H9 (cell line): ENCODE data around the gene TEX261. TPM values are rescaled to one million over a fixed set of nuclear protein-coding genes. Genes with fewer than 3 reads are reported as not detected.

Experiments
- DNase-seq: peaks from one replicate; pipeline ENCODE4 v3.0.0-alpha.2; 2017
- H2AFZ ChIP-seq: one replicate; pipeline ENCODE4 v1.6.1; 2013; ENCODE audit warnings: mild to moderate bottlenecking, low read length, control low read depth, moderate library complexity
- H2AK5ac ChIP-seq: 2 replicates; pipeline ENCODE4 v1.6.1; 2013; ENCODE audit warnings: low read length, control low read depth, mixed read lengths; ENCODE audit not compliant: insufficient read length
- H2BK120ac ChIP-seq: one replicate; pipeline ENCODE4 v1.6.1; 2013; ENCODE audit warnings: low read depth, mild to moderate bottlenecking, low read length, control low read depth, inconsistent platforms; ENCODE audit not compliant: poor library complexity, severe bottlenecking
- H2BK12ac ChIP-seq: 2 replicates; pipeline ENCODE4 v1.6.1; 2013; ENCODE audit warnings: low read length, control low read depth, mixed read lengths, low read depth; ENCODE audit not compliant: insufficient read length
- H2BK15ac ChIP-seq: 2 replicates; pipeline ENCODE4 v1.6.1; 2013; ENCODE audit warnings: low read depth, low read length, control low read depth
- H2BK20ac ChIP-seq: one replicate; pipeline ENCODE4 v1.6.1; 2013; ENCODE audit warnings: low read depth, mild to moderate bottlenecking, low read length, control low read depth, inconsistent platforms; ENCODE audit not compliant: poor library complexity, severe bottlenecking
- H2BK5ac ChIP-seq: 2 replicates; pipeline ENCODE4 v1.6.1; 2013; ENCODE audit warnings: low read length, control low read depth, mixed read lengths; ENCODE audit not compliant: insufficient read length
- H3K14ac ChIP-seq: 2 replicates; pipeline ENCODE4 v1.6.1; 2013; ENCODE audit warnings: low read length, control low read depth; ENCODE audit not compliant: insufficient read depth
- H3K18ac ChIP-seq: 2 replicates; pipeline ENCODE4 v1.6.1; 2013; ENCODE audit warnings: low read depth, mild to moderate bottlenecking, mixed read lengths, low read length, control low read depth; ENCODE audit not compliant: insufficient read length
- H3K23ac ChIP-seq: 2 replicates; pipeline ENCODE4 v1.6.1; 2013; ENCODE audit warnings: low read length, control low read depth, mixed read lengths, low read depth; ENCODE audit not compliant: insufficient read length
- H3K23me2 ChIP-seq: 2 replicates; pipeline ENCODE4 v1.6.1; 2013; ENCODE audit warnings: low read depth, mild to moderate bottlenecking, mixed read lengths, low read length, control low read depth; ENCODE audit not compliant: insufficient read length, poor library complexity, severe bottlenecking
- H3K27ac ChIP-seq: 2 replicates; pipeline ENCODE4 v1.5.1; 2013; ENCODE audit warnings: low read length, control low read depth, mixed read lengths, low read depth; ENCODE audit not compliant: insufficient read length
- H3K27me3 ChIP-seq: 2 replicates; pipeline ENCODE4 v1.6.1; 2013; ENCODE audit warnings: low read length, control low read depth, inconsistent platforms; ENCODE audit not compliant: insufficient read depth
- H3K4ac ChIP-seq: 2 replicates; pipeline ENCODE4 v1.6.1; 2013; ENCODE audit warnings: low read depth, mild to moderate bottlenecking, control low read depth, inconsistent platforms, low read length, moderate library complexity
- H3K4me1 ChIP-seq: 2 replicates; pipeline ENCODE4 v1.6.1; 2013; ENCODE audit warnings: low read length, control low read depth, inconsistent platforms; ENCODE audit not compliant: insufficient read depth
- H3K4me2 ChIP-seq: 2 replicates; pipeline ENCODE4 v1.6.1; 2013; ENCODE audit warnings: low read length, control low read depth, mixed read lengths; ENCODE audit not compliant: insufficient read length, insufficient read depth
- H3K56ac ChIP-seq: 2 replicates; pipeline ENCODE4 v1.6.1; 2013; ENCODE audit warnings: low read depth, mild to moderate bottlenecking, mixed read lengths, low read length, control low read depth; ENCODE audit not compliant: insufficient read length
- H3K79me1 ChIP-seq: 2 replicates; pipeline ENCODE4 v1.6.1; 2013; ENCODE audit warnings: low read depth, mild to moderate bottlenecking, moderate library complexity, low read length, control low read depth, inconsistent platforms; ENCODE audit not compliant: insufficient read depth, poor library complexity, severe bottlenecking
- H3K79me2 ChIP-seq: 2 replicates; pipeline ENCODE4 v1.6.1; 2013; ENCODE audit warnings: low read length, control low read depth, inconsistent platforms; ENCODE audit not compliant: insufficient read depth
- H3K9ac ChIP-seq: 2 replicates; pipeline ENCODE4 v1.6.1; 2013; ENCODE audit warnings: low read length, control low read depth, mixed read lengths; ENCODE audit not compliant: insufficient read length; ENCODE audit errors: extremely low read depth
- H3K9me3 ChIP-seq: one replicate; pipeline ENCODE4 v1.6.1; 2013; ENCODE audit warnings: low read depth, low read length, inconsistent platforms; ENCODE audit not compliant: control insufficient read depth
- H3T11ph ChIP-seq: one replicate; pipeline ENCODE4 v1.6.1; 2013; ENCODE audit warnings: mild to moderate bottlenecking, low read length, control low read depth, inconsistent platforms
- H4K20me1 ChIP-seq: one replicate; pipeline ENCODE4 v1.6.1; 2013; ENCODE audit not compliant: control insufficient read depth, insufficient read length, insufficient read depth
- H4K5ac ChIP-seq: 2 replicates; pipeline ENCODE4 v1.6.1; 2013; ENCODE audit warnings: low read depth, mild to moderate bottlenecking, mixed read lengths, low read length, control low read depth; ENCODE audit not compliant: insufficient read length
- H4K8ac ChIP-seq: replicated peaks from 2 replicates; pipeline ENCODE4 v1.6.1; 2013; ENCODE audit warnings: low read length, control low read depth, mixed read lengths, low read depth; ENCODE audit not compliant: insufficient read length
- H4K91ac ChIP-seq: 2 replicates; pipeline ENCODE4 v1.6.1; 2013; ENCODE audit warnings: low read depth, mild to moderate bottlenecking, moderate library complexity, mixed read lengths, low read length, control low read depth; ENCODE audit not compliant: insufficient read length
- H3K27ac Mint-ChIP-seq, 3 experiments: 2 replicates in 2 of 3; 3 replicates in 1 of 3; pipeline ENCODE4 v1.8.0; 2020 to 2021; ENCODE audit warnings: mixed read lengths in 3 of 3, mild to moderate bottlenecking in 1 of 3, moderate library complexity in 1 of 3
- H3K27me3 Mint-ChIP-seq: 2 replicates; pipeline ENCODE4 v1.8.0; 2021; ENCODE audit warnings: low read depth, mild to moderate bottlenecking, moderate library complexity, mixed read lengths
- H3K36me3 Mint-ChIP-seq, 3 experiments: 2 replicates in 2 of 3; 3 replicates in 1 of 3; pipeline ENCODE4 v1.8.0; 2020 to 2021; ENCODE audit warnings: low read depth in 3 of 3, mixed read lengths in 3 of 3; ENCODE audit not compliant: insufficient read depth in 1 of 3
- H3K4me1 Mint-ChIP-seq, 2 experiments: 2 replicates each; pipeline ENCODE4 v1.8.0; 2020; ENCODE audit warnings: mixed read lengths in 2 of 2
- H3K4me3 Mint-ChIP-seq, 2 experiments: 2 replicates in 1 of 2; 3 replicates in 1 of 2; pipeline ENCODE4 v1.8.0; 2020 to 2021; ENCODE audit warnings: mild to moderate bottlenecking in 2 of 2, mixed read lengths in 2 of 2, moderate library complexity in 1 of 2
- H3K9me3 Mint-ChIP-seq, 2 experiments: 2 replicates in 1 of 2; 3 replicates in 1 of 2; pipeline ENCODE4 v1.8.0; 2020; ENCODE audit warnings: mild to moderate bottlenecking in 2 of 2, mixed read lengths in 2 of 2, moderate library complexity in 1 of 2
- CTCF ChIP-seq: fragments of 200-600 bp; sonication (generic); conservative IDR thresholded peaks from 3 replicates; pipeline ENCODE4 v1.8.0; 2021; ENCODE audit warnings: antibody characterized with exemption, mild to moderate bottlenecking
- WGBS: extraction: QIAGEN DNeasy Blood & Tissue Kit; methylation state at CpG from one replicate; pipeline ENCODE4 v1.1.7; 2013; ENCODE audit warnings: missing lambda C conversion rate, low lambda C conversion rate, mixed read lengths; ENCODE audit not compliant: insufficient read length; ENCODE audit errors: extremely low coverage; 5-methylcytosine and 5-hydroxymethylcytosine counted together
- total RNA-seq: library from RNA; stranded (reverse); gene quantifications from 2 replicates; pipeline ENCODE4 v1.2.1, GENCODE V29; 2021

The TEX261 gene
- total RNA-seq, 1 experiment from 2014 or later = 19.2 TPM

DNA sequence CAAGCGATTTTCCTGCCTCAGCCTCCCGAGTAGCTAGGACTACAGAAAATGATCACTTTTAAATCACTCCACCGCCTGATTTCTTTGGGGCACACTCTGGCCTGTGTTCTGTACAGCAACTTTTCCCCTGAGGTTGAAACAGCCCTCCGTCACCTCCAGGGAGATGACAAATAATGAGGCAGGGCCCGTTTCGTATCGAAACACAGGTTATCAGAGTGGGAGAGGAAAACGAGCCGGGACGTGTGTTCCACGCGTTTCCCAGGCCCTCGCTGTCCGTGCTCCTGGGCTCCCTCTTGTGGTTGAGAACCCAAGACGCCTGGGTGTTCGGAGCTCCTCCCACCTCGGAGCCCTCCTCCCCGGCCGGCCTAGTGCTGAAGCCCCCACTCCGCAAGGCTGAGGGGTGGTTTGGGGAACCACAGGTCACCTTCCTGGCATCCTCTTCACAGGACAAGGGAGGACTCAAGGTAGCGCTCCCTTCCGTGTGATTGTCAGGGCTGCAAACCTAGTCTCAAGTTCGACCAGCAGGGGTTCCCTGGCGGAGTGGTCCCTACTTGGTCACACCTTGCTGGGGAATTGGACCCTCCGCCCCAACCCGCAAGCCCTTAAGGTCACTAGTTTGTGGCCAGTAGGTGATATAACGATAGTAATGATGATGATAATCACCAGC is 46.2 kb downstream of the TEX261 start:
- Mint-ChIP-seq H3K27ac (no peak overlapping the region), H3K4me3 (peak overlapping the region in 1 of 2 experiments; percentile 69; a peak in 4 of 5 replicates), H3K4me1 (peaks cover 18 to 22% of the 10 kb centered on the region in 2 experiments), H3K36me3 (no peaks in the 10 kb centered on the region; a peak in 1 of 7 replicates), H3K27me3 (peaks cover 86% of the 10 kb centered on the region), H3K9me3 (no peaks in the 10 kb centered on the region; a peak in 1 of 5 replicates)
- no peak overlapping the region for H2BK5ac ChIP-seq
- peak; percentile 92 for TF ChIP-seq CTCF
- H3K9me3 ChIP-seq = no peaks in the 10 kb centered on the region
- no peak overlapping the region for H2BK120ac ChIP-seq
- no peaks in the 10 kb centered on the region for H3K79me1 ChIP-seq
- H3K4ac ChIP-seq = no peak overlapping the region
- no peak overlapping the region for H2BK20ac ChIP-seq
- H3K23ac ChIP-seq = no peak overlapping the region
- no peak overlapping the region for H2AK5ac ChIP-seq
- no peaks in the 10 kb centered on the region for H3K23me2 ChIP-seq
- no peak overlapping the region for H2BK12ac ChIP-seq
- H3K9ac ChIP-seq = no peak overlapping the region
- H4K20me1 ChIP-seq = no peaks in the 10 kb centered on the region
- H3K4me2 ChIP-seq = peak overlapping the region; percentile 24
- no peak overlapping the region for H3K18ac ChIP-seq
- H3K56ac ChIP-seq = no peak overlapping the region
- DNase-seq = peak; percentile 83
- no peak overlapping the region for H4K8ac ChIP-seq
- H3K27me3 ChIP-seq = peaks cover 12% of the 10 kb centered on the region; the same call in 1 of the 2 replicates
- H2AFZ ChIP-seq = no peak overlapping the region
- H3K27ac ChIP-seq = no peak overlapping the region
- WGBS = no CpG with 5 or more reads among the region's 27 CpGs
- no peaks in the 10 kb centered on the region for H3K79me2 ChIP-seq
- no peaks in the 10 kb centered on the region for H3K4me1 ChIP-seq
- no peak overlapping the region for H2BK15ac ChIP-seq
- no peak overlapping the region for H4K91ac ChIP-seq
- no peak overlapping the region for H3T11ph ChIP-seq
- no peak overlapping the region for H4K5ac ChIP-seq
- H3K14ac ChIP-seq = no peak overlapping the region
